ENCODE data around the gene HS3ST3B1. TPM values are rescaled to one million over a fixed set of nuclear protein-coding genes. Genes with fewer than 3 reads are reported as not detected.

The HS3ST3B1 gene
- total RNA-seq, 2 donors from 2014 or later = 10.8 to 17.1 TPM

GRCh38 chr17:14389681-14390080 is 88.8 kb downstream of the HS3ST3B1 start:
- DNase-seq (no peak), ATAC-seq (replicated peaks in 1 of 2) (no peak)
- Mint-ChIP-seq H3K36me3 (ENCODE audit: insufficient read depth in 2 of 2) (peaks cover 5 to 8% of the 10 kb centered on the region in 2 donors), H3K27me3 (ENCODE audit: low read depth) (no peaks in the 10 kb centered on the region), H3K27ac (no peak overlapping the region), H3K4me1 (ENCODE audit: low read depth) (no peaks in the 10 kb centered on the region), H3K9me3 (peaks cover 5 to 10% of the 10 kb centered on the region in 2 donors), H3K4me3 (no peak overlapping the region)

GRCh38 chr17:14393723-14394122 is 92.8 kb downstream of the HS3ST3B1 start:
- ATAC-seq (replicated peaks in 1 of 2) (no peak), DNase-seq (no peak)
- peaks cover 5 to 8% of the 10 kb centered on the region in 2 donors for H3K36me3 Mint-ChIP-seq (ENCODE audit: insufficient read depth in 2 of 2)
- H3K9me3 Mint-ChIP-seq = peaks cover 7 to 12% of the 10 kb centered on the region in 2 donors
- H3K27ac Mint-ChIP-seq = no peak overlapping the region
- no peak overlapping the region for H3K4me3 Mint-ChIP-seq
- H3K4me1 Mint-ChIP-seq (ENCODE audit: low read depth) = peaks cover 7% of the 10 kb centered on the region
- no peaks in the 10 kb centered on the region for H3K27me3 Mint-ChIP-seq (ENCODE audit: low read depth)

GRCh38 chr17:14395255-14395654 is 94.4 kb downstream of the HS3ST3B1 start:
- Mint-ChIP-seq H3K4me1 (ENCODE audit: low read depth) (peaks cover 16% of the 10 kb centered on the region), H3K27ac (no peak overlapping the region), H3K4me3 (no peak overlapping the region), H3K9me3 (peaks cover 7 to 10% of the 10 kb centered on the region in 2 donors), H3K36me3 (ENCODE audit: insufficient read depth in 2 of 2) (peaks cover 5 to 8% of the 10 kb centered on the region in 2 donors), H3K27me3 (ENCODE audit: low read depth) (no peaks in the 10 kb centered on the region)
- ATAC-seq (replicated peaks in 1 of 2) (no peak), DNase-seq (no peak)

- Mint-ChIP-seq H3K9me3 (peaks cover 5 to 7% of the 10 kb centered on the region in 2 donors), H3K27me3 (ENCODE audit: low read depth) (no peaks in the 10 kb centered on the region), H3K4me3 (no peak overlapping the region), H3K27ac (no peak overlapping the region), H3K36me3 (ENCODE audit: insufficient read depth in 2 of 2) (peaks cover 4 to 5% of the 10 kb centered on the region in 2 donors), H3K4me1 (ENCODE audit: low read depth) (peaks cover 16% of the 10 kb centered on the region)
- DNase-seq (no peak), ATAC-seq (replicated peaks in 1 of 2) (no peak)
Measured at GRCh38 chr17:14396547-14396946, 95.7 kb downstream of the HS3ST3B1 start.

- ATAC-seq (replicated peaks in 1 of 2) (peak; percentile 67 to 76), DNase-seq (peak; percentile 12 to 16)
- Mint-ChIP-seq H3K4me1 (ENCODE audit: low read depth) (peaks cover 23% of the 10 kb centered on the region), H3K4me3 (no peak overlapping the region), H3K27ac (no peak overlapping the region), H3K27me3 (ENCODE audit: low read depth) (no peaks in the 10 kb centered on the region), H3K36me3 (ENCODE audit: insufficient read depth in 2 of 2) (peaks cover 0 to 5% of the 10 kb centered on the region in 2 donors), H3K9me3 (peaks cover 3 to 7% of the 10 kb centered on the region in 2 donors)
Measured at GRCh38 chr17:14398766-14399165, 97.9 kb downstream of the HS3ST3B1 start.

Other genes with a start within 250 kb of the HS3ST3B1 start
- 10 to 100 TPM; 30.7 to 31.5 TPM for gene COX10, start 231.6 kb upstream of the HS3ST3B1 start, total RNA-seq
- not detected for gene CDRT15, start 64.2 kb upstream of the HS3ST3B1 start, total RNA-seq